SK-N-SH (cell line): ENCODE data around the gene WDR90. TPM values are rescaled to one million over a fixed set of nuclear protein-coding genes. Genes with fewer than 3 reads are reported as not detected.

Experiments used
- CTCF ChIA-PET: fragments of 300-600, 350-600 bp; formaldehyde crosslinking; extraction: SDS; loops from one replicate; lab custom pipeline; 2021; lab: Yijun Ruan, JAX
- POLR2A ChIA-PET: fragments of 350-600 bp; sonication (Branson Sonifier 250); formaldehyde crosslinking; extraction: SDS; loops from one replicate; lab custom pipeline; 2020; ENCODE audit warnings: antibody characterized with exemption, inconsistent platforms; lab: Yijun Ruan, JAX
- DNase-seq: peaks from one replicate; pipeline ENCODE4 v3.0.0; 2012
- H2AFZ ChIP-seq: fragments of 200-600 bp; sonication (generic); 2 replicates; pipeline ENCODE4 v1.8.1; 2016; ENCODE audit warnings: antibody characterized with exemption, mild to moderate bottlenecking, low read depth
- H3F3A ChIP-seq: fragments of 200-600 bp; sonication (generic); replicated peaks from 2 replicates; pipeline ENCODE3; 2016; ENCODE audit warnings: antibody characterized with exemption, mild to moderate bottlenecking; ENCODE audit not compliant: insufficient read depth
- H3K27ac ChIP-seq, 2 experiments: fragments of 200-500 bp in 1 of 2; fragments of 200-600 bp in 1 of 2; sonication (Bioruptor generic) in 1 of 2; sonication (generic), shearing (Covaris generic) in 1 of 2; 2 replicates each; pipeline versions ENCODE4 v1.5.1 to v1.6.1; 2014 to 2016; ENCODE audit warnings: low read depth in 2 of 2, inconsistent platforms in 1 of 2, low read length in 1 of 2, mild to moderate bottlenecking in 1 of 2, mixed read lengths in 1 of 2
- H3K27me3 ChIP-seq: fragments of 200-600 bp; sonication (generic), shearing (Covaris generic); 2 replicates; pipeline ENCODE4 v1.6.1; 2016; ENCODE audit warnings: mixed run types; ENCODE audit not compliant: insufficient read depth
- H3K36me3 ChIP-seq, 2 experiments: fragments of 200-500 bp in 1 of 2; fragments of 200-600 bp in 1 of 2; sonication (Bioruptor generic) in 1 of 2; sonication (generic) in 1 of 2; replicated peaks in 1 of 2; 2 replicates each; pipeline versions ENCODE3 to v1.5.1; 2014 to 2016; ENCODE audit warnings: low read length in 1 of 2, mild to moderate bottlenecking in 1 of 2; ENCODE audit not compliant: insufficient read depth in 2 of 2, control insufficient read depth in 1 of 2
- H3K4me1 ChIP-seq, 2 experiments: fragments of 200-500 bp in 1 of 2; fragments of 200-600 bp in 1 of 2; sonication (Bioruptor generic) in 1 of 2; sonication (generic), shearing (Covaris generic) in 1 of 2; 2 replicates each; pipeline versions ENCODE4 v1.5.1 to v1.6.1; 2014 to 2016; ENCODE audit warnings: low read depth in 1 of 2, low read length in 1 of 2, mixed run types in 1 of 2; ENCODE audit not compliant: insufficient read depth in 2 of 2, control insufficient read depth in 1 of 2
- H3K4me2 ChIP-seq: fragments of 200-600 bp; sonication (generic), shearing (Covaris generic); 2 replicates; pipeline ENCODE4 v1.6.1; 2017; ENCODE audit warnings: mixed run types
- H3K4me3 ChIP-seq, 2 experiments: fragments of 200-500 bp in 1 of 2; fragments of 200-600 bp in 1 of 2; sonication (Bioruptor generic) in 1 of 2; sonication (generic), shearing (Covaris generic) in 1 of 2; 2 replicates each; pipeline versions ENCODE4 v1.5.1 to v1.8.1; 2014 to 2016; ENCODE audit warnings: low read depth in 2 of 2, inconsistent platforms in 1 of 2, low read length in 1 of 2, mild to moderate bottlenecking in 1 of 2, mixed read lengths in 1 of 2, moderate library complexity in 1 of 2
- H3K79me2 ChIP-seq: fragments of 200-600 bp; sonication (generic); 2 replicates; pipeline ENCODE4 v1.8.1; 2017; ENCODE audit warnings: mild to moderate bottlenecking; ENCODE audit not compliant: insufficient read depth
- H3K9ac ChIP-seq: fragments of 200-600 bp; sonication (generic); 2 replicates; pipeline ENCODE4 v1.6.1; 2017; ENCODE audit warnings: mixed run types
- H3K9me2 ChIP-seq: fragments of 200-600 bp; sonication (generic); 2 replicates; pipeline ENCODE4 v1.6.1; 2017; ENCODE audit warnings: mixed run types
- H3K9me3 ChIP-seq: fragments of 200-600 bp; sonication (generic); 2 replicates; pipeline ENCODE4 v1.6.1; 2017; ENCODE audit warnings: mixed run types, mild to moderate bottlenecking, moderate library complexity
- H4K20me1 ChIP-seq: fragments of 200-600 bp; sonication (generic); 2 replicates; pipeline ENCODE4 v1.6.1; 2017; ENCODE audit warnings: mild to moderate bottlenecking, mixed run types; ENCODE audit not compliant: insufficient read depth
- ELF1 ChIP-seq: IDR thresholded peaks from 2 replicates; pipeline ENCODE4 v1.4.0; 2012
- FOXM1 ChIP-seq: IDR thresholded peaks from 2 replicates; pipeline ENCODE4 v1.4.0; 2012; ENCODE audit warnings: low read depth, mild to moderate bottlenecking
- GABPA ChIP-seq: IDR thresholded peaks from 2 replicates; pipeline ENCODE4 v1.4.0; 2012; ENCODE audit warnings: low read depth, mild to moderate bottlenecking
- IRF3 ChIP-seq: fragments of 150-350 bp; IDR thresholded peaks from 2 replicates; pipeline ENCODE4 v1.6.1; 2016; ENCODE audit warnings: mild to moderate bottlenecking, low read depth, low read length
- MXI1 ChIP-seq: IDR thresholded peaks from 2 replicates; pipeline ENCODE4 v1.6.1; 2012; ENCODE audit warnings: mild to moderate bottlenecking, low read depth, low read length, improper control_type of control experiment
- PBX3 ChIP-seq: IDR thresholded peaks from 2 replicates; pipeline ENCODE4; 2012
- RCOR1 ChIP-seq: fragments of 150-350 bp; IDR thresholded peaks from 2 replicates; pipeline ENCODE4 v1.6.1; 2017; ENCODE audit warnings: antibody characterized with exemption, low read length
- RFX5 ChIP-seq: IDR thresholded peaks from 2 replicates; pipeline ENCODE4 v1.6.1; 2012; ENCODE audit warnings: mild to moderate bottlenecking, improper control_type of control experiment, low read length
- SMC3 ChIP-seq: IDR thresholded peaks from 2 replicates; pipeline ENCODE4 v1.6.1; 2012; ENCODE audit warnings: low read depth, low read length, improper control_type of control experiment
- WGBS: methylation state at CpG from one replicate; pipeline ENCODE4 v1.1.6; 2017; ENCODE audit warnings: low lambda C conversion rate; 5-methylcytosine and 5-hydroxymethylcytosine counted together
- polyA plus RNA-seq, 3 experiments: library from polyadenylated mRNA; depleted of rRNA; stranded (reverse); fragments of >200 nt; gene quantifications; 2 replicates each; pipeline ENCODE4 v1.2.3, GENCODE V29; 2012
- TF ChIP-seq, protein P1 (sequence below): fragments of 150-350 bp; IDR thresholded peaks from 2 replicates; pipeline ENCODE4 v1.6.1; 2017; ENCODE audit warnings: antibody characterized with exemption, low read length, low read depth, borderline replicate concordance
- TF ChIP-seq, protein P2 (sequence below): fragments of 200-600 bp; sonication (generic); IDR thresholded peaks from 2 replicates; pipeline ENCODE4 v1.6.1; 2017; ENCODE audit warnings: antibody characterized with exemption, mild to moderate bottlenecking, moderate library complexity

WDR90 gene
- polyA plus RNA-seq, 1 of the 3 experiments (the other 2 are of a cell fraction) = 32.0 TPM

GRCh38 chr16:657487-657886, 8.3 kb downstream of the WDR90 start:
- CTCF ChIA-PET = interaction anchor here (2.0 to 6.7 kb wide), 3 partner anchors 8 to 11 kb away, joined by 7 to 92 read pairs (median 8); partner anchors contain the start of genes RHOT2 and WDR90
- Histone ChIP-seq H3K36me3 (peaks cover 0 to 55% of the 10 kb centered on the region in 2 experiments), H3K27ac (no peak overlapping the region), H3K9me3 (no peaks in the 10 kb centered on the region), H3K27me3 (no peaks in the 10 kb centered on the region), H3K4me2 (no peak overlapping the region), H3K9me2 (no peaks in the 10 kb centered on the region), H2AFZ (no peak overlapping the region), H3K4me3 (no peak overlapping the region), H3K4me1 (peaks cover 3 to 32% of the 10 kb centered on the region in 2 experiments; a peak in 3 of 4 replicates)
- WGBS = 100% methylated on average over 2 of the region's 22 CpGs
- no peak for DNase-seq
- POLR2A ChIA-PET = no interaction called here
- TF ChIP-seq RCOR1 (no peak), IRF3 (no peak), PBX3 (no peak), FOXM1 (no peak), MXI1 (no peak), RFX5 (no peak)
- TF ChIP-seq, protein P1, sequence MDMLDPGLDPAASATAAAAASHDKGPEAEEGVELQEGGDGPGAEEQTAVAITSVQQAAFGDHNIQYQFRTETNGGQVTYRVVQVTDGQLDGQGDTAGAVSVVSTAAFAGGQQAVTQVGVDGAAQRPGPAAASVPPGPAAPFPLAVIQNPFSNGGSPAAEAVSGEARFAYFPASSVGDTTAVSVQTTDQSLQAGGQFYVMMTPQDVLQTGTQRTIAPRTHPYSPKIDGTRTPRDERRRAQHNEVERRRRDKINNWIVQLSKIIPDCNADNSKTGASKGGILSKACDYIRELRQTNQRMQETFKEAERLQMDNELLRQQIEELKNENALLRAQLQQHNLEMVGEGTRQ = no peak
- TF ChIP-seq, all 33 proteins: peak for 0
- no peaks in the 10 kb centered on the region for H3F3A ChIP-seq
- no peaks in the 10 kb centered on the region for H3K79me2 ChIP-seq
- H4K20me1 ChIP-seq = no peaks in the 10 kb centered on the region
- no peak overlapping the region for H3K9ac ChIP-seq

- 97% methylated on average over 19 of the region's 35 CpGs for WGBS
- Histone ChIP-seq H3K27me3 (no peaks in the 10 kb centered on the region), H3K9ac (no peak overlapping the region), H3K4me2 (no peak overlapping the region), H3K4me3 (no peak overlapping the region), H4K20me1 (no peaks in the 10 kb centered on the region), H3K9me2 (no peaks in the 10 kb centered on the region), H3K36me3 (peaks cover 0 to 56% of the 10 kb centered on the region in 2 experiments), H3K79me2 (no peaks in the 10 kb centered on the region), H3F3A (no peaks in the 10 kb centered on the region), H3K27ac (no peak overlapping the region; a peak in 1 of 4 replicates), H3K9me3 (no peaks in the 10 kb centered on the region), H3K4me1 (peaks cover 3 to 35% of the 10 kb centered on the region in 2 experiments; a peak in 3 of 4 replicates), H2AFZ (no peak overlapping the region)
- peak; percentile 56 for DNase-seq
- ChIA-PET POLR2A (interaction anchor here (0.8 to 1.2 kb wide), 2 partner anchors 9 to 29 kb away, joined by 3 to 4 read pairs; no protein-coding TSS in a partner anchor), CTCF (interaction anchor here (0.7 to 6.7 kb wide), 7 partner anchors 9 to 32 kb away, joined by 3 to 92 read pairs (median 7); partner anchors contain the start of genes RHBDL1, RHOT2, STUB1 and WDR24)
- TF ChIP-seq GABPA = no peak
- TF ChIP-seq, protein P2, sequence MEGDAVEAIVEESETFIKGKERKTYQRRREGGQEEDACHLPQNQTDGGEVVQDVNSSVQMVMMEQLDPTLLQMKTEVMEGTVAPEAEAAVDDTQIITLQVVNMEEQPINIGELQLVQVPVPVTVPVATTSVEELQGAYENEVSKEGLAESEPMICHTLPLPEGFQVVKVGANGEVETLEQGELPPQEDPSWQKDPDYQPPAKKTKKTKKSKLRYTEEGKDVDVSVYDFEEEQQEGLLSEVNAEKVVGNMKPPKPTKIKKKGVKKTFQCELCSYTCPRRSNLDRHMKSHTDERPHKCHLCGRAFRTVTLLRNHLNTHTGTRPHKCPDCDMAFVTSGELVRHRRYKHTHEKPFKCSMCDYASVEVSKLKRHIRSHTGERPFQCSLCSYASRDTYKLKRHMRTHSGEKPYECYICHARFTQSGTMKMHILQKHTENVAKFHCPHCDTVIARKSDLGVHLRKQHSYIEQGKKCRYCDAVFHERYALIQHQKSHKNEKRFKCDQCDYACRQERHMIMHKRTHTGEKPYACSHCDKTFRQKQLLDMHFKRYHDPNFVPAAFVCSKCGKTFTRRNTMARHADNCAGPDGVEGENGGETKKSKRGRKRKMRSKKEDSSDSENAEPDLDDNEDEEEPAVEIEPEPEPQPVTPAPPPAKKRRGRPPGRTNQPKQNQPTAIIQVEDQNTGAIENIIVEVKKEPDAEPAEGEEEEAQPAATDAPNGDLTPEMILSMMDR = peak; percentile 33
- no peak for TF ChIP-seq SMC3
- TF ChIP-seq ELF1 = no peak
Measured at GRCh38 chr16:658679-659571, 9.8 kb downstream of the WDR90 start.
